ENCODE data around the gene MKLN1.

DNA sequence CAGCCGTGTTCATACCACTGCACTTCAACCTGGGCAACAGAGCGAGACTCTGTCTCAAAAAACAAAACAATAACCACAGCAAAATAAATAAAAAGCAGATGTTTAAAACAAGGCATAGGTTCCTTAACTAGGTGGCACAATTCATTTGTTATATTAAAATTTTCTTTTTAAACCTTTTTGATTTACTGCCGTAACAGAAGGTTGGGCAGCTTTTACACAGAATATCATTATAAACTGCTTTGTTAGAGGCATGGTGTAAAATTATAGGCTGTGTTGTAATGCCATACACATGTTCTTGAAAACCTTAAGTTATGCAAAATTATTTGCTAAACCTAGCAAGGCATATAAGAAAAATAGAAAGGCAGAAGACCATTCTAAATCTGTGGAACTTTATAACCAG, 84.4 kb downstream of the MKLN1 start:
- TF ChIP-seq TCF12 (IDR thresholded peaks at IDR 0.05) = no peak
- no peak for TF ChIP-seq EZH2phosphoT487 (IDR thresholded peaks at IDR 0.05; ENCODE audit: borderline replicate concordance, low read depth)

All from SK-N-SH (cell line).